ENCODE measurements around the gene DLEC1.

DLEC1 gene

GRCh38 chr3:37994639-37994972 is 44.4 kb upstream of the DLEC1 start:
- Histone ChIP-seq H3K4me1 (ENCODE audit: control insufficient read depth, insufficient read depth, low read length, poor library complexity, severe bottlenecking) (peaks cover 56% of the 10 kb centered on the region), H3K36me3 (ENCODE audit: control insufficient read depth, insufficient read depth, low read length) (peaks cover 1% of the 10 kb centered on the region), H3K27ac (ENCODE audit: insufficient read depth, low read length, poor library complexity, severe bottlenecking) (peak overlapping the region; percentile 81), H3K4me3 (ENCODE audit: insufficient read depth, low read depth, low read length, poor library complexity, severe bottlenecking) (peak overlapping the region; percentile 63), H3K9me3 (ENCODE audit: control insufficient read depth, low read length) (no peaks in the 10 kb centered on the region), H3K27me3 (replicated peaks; ENCODE audit: control insufficient read depth, insufficient read depth, low read length, poor library complexity, severe bottlenecking) (no peaks in the 10 kb centered on the region)
- no peak for DNase-seq

GRCh38 chr3:37995652-37996641 is 43.1 kb upstream of the DLEC1 start:
- Histone ChIP-seq H3K9me3 (ENCODE audit: control insufficient read depth, low read length) (no peaks in the 10 kb centered on the region), H3K27me3 (replicated peaks; ENCODE audit: control insufficient read depth, insufficient read depth, low read length, poor library complexity, severe bottlenecking) (no peaks in the 10 kb centered on the region), H3K36me3 (ENCODE audit: control insufficient read depth, insufficient read depth, low read length) (peaks cover 7% of the 10 kb centered on the region), H3K4me3 (ENCODE audit: insufficient read depth, low read depth, low read length, poor library complexity, severe bottlenecking) (no peak overlapping the region), H3K4me1 (ENCODE audit: control insufficient read depth, insufficient read depth, low read length, poor library complexity, severe bottlenecking) (peaks cover 56% of the 10 kb centered on the region), H3K27ac (ENCODE audit: insufficient read depth, low read length, poor library complexity, severe bottlenecking) (peak overlapping the region; percentile 24)
- DNase-seq: peak in 1 of 3 donors; percentile 18

DNA sequence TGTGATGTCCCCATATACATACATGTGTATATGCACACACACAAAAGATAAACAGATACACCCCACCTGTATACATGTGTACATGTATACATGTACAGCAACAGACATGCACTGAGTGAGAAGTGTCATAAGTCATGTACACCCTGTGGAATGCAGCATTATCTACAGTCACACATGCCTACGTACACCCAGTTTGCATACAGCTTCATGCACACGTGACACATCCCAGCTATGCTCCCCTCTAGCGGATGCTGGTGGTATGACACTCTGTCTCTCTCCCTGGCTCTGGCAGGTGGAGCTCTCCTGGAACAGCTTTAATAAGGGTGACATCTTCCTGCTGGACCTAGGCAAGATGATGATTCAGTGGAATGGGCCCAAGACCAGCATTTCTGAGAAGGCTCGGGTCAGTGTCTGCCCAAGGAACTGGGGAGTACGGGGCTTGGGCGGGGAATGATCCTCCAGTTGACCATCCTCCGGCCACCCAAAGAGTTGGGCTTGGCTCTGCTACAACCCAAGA is 42.2 kb upstream of the DLEC1 start:
- H3K9me3 ChIP-seq (ENCODE audit: control insufficient read depth, low read length): no peaks in the 10 kb centered on the region
- peaks cover 56% of the 10 kb centered on the region for H3K4me1 ChIP-seq (ENCODE audit: control insufficient read depth, insufficient read depth, low read length, poor library complexity, severe bottlenecking)
- H3K27me3 ChIP-seq (replicated peaks; ENCODE audit: control insufficient read depth, insufficient read depth, low read length, poor library complexity, severe bottlenecking): no peaks in the 10 kb centered on the region
- H3K36me3 ChIP-seq (ENCODE audit: control insufficient read depth, insufficient read depth, low read length): peaks cover 16% of the 10 kb centered on the region
- H3K27ac ChIP-seq (ENCODE audit: insufficient read depth, low read length, poor library complexity, severe bottlenecking): peak overlapping the region; percentile 24
- H3K4me3 ChIP-seq (ENCODE audit: insufficient read depth, low read depth, low read length, poor library complexity, severe bottlenecking): no peak overlapping the region
- DNase-seq: peak; percentile 61 to 74 (median 65)

GRCh38 chr3:37997342-37997741 is 41.7 kb upstream of the DLEC1 start:
- no peaks in the 10 kb centered on the region for H3K9me3 ChIP-seq (ENCODE audit: control insufficient read depth, low read length)
- no peak overlapping the region for H3K4me3 ChIP-seq (ENCODE audit: insufficient read depth, low read depth, low read length, poor library complexity, severe bottlenecking)
- no peak for DNase-seq
- H3K27me3 ChIP-seq (replicated peaks; ENCODE audit: control insufficient read depth, insufficient read depth, low read length, poor library complexity, severe bottlenecking): no peaks in the 10 kb centered on the region
- no peak overlapping the region for H3K27ac ChIP-seq (ENCODE audit: insufficient read depth, low read length, poor library complexity, severe bottlenecking)
- peaks cover 56% of the 10 kb centered on the region for H3K4me1 ChIP-seq (ENCODE audit: control insufficient read depth, insufficient read depth, low read length, poor library complexity, severe bottlenecking)
- H3K36me3 ChIP-seq (ENCODE audit: control insufficient read depth, insufficient read depth, low read length): peaks cover 20% of the 10 kb centered on the region

DNA sequence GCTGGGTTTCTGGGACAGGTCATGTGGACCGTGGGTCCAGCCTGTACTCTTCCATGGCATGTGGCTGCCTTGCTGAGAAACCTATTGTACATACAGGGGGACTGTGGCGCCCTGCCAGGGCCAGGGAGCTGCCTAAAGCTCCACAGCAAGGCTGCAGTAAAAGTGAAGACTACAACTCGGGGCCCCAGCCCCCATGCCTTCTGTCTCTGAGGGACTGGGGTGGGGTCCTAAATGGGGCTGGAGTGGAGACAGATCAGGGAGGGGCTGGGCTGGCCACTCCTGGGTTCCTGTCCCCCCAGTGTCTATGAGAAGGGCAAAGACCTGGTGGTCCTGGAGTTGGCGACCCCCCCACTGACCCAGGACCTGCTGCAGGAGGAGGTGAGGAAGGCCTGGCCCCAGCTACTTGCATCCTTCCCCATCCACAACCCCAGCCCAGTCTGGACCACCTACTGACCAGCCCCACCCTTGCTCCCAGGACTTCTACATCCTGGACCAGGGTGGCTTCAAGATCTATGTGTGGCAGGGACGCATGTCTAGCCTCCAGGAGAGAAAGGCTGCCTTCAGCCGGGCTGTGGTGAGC is 41.1 kb upstream of the DLEC1 start:
- Histone ChIP-seq H3K27ac (ENCODE audit: insufficient read depth, low read length, poor library complexity, severe bottlenecking) (peak overlapping the region; percentile 86), H3K9me3 (ENCODE audit: control insufficient read depth, low read length) (no peaks in the 10 kb centered on the region), H3K27me3 (replicated peaks; ENCODE audit: control insufficient read depth, insufficient read depth, low read length, poor library complexity, severe bottlenecking) (no peaks in the 10 kb centered on the region), H3K36me3 (ENCODE audit: control insufficient read depth, insufficient read depth, low read length) (peaks cover 25% of the 10 kb centered on the region), H3K4me3 (ENCODE audit: insufficient read depth, low read depth, low read length, poor library complexity, severe bottlenecking) (peak overlapping the region; percentile 32), H3K4me1 (ENCODE audit: control insufficient read depth, insufficient read depth, low read length, poor library complexity, severe bottlenecking) (peaks cover 56% of the 10 kb centered on the region)
- no peak for DNase-seq

GRCh38 chr3:37999836-38000235 is 39.2 kb upstream of the DLEC1 start:
- Histone ChIP-seq H3K36me3 (ENCODE audit: control insufficient read depth, insufficient read depth, low read length) (peaks cover 31% of the 10 kb centered on the region), H3K27ac (ENCODE audit: insufficient read depth, low read length, poor library complexity, severe bottlenecking) (no peak overlapping the region), H3K9me3 (ENCODE audit: control insufficient read depth, low read length) (no peaks in the 10 kb centered on the region), H3K4me3 (ENCODE audit: insufficient read depth, low read depth, low read length, poor library complexity, severe bottlenecking) (no peak overlapping the region), H3K27me3 (replicated peaks; ENCODE audit: control insufficient read depth, insufficient read depth, low read length, poor library complexity, severe bottlenecking) (no peaks in the 10 kb centered on the region), H3K4me1 (ENCODE audit: control insufficient read depth, insufficient read depth, low read length, poor library complexity, severe bottlenecking) (peaks cover 46% of the 10 kb centered on the region)
- DNase-seq: no peak

- Histone ChIP-seq H3K9me3 (ENCODE audit: control insufficient read depth, low read length) (no peaks in the 10 kb centered on the region), H3K27me3 (replicated peaks; ENCODE audit: control insufficient read depth, insufficient read depth, low read length, poor library complexity, severe bottlenecking) (no peaks in the 10 kb centered on the region), H3K36me3 (ENCODE audit: control insufficient read depth, insufficient read depth, low read length) (peaks cover 36% of the 10 kb centered on the region), H3K4me1 (ENCODE audit: control insufficient read depth, insufficient read depth, low read length, poor library complexity, severe bottlenecking) (peaks cover 40% of the 10 kb centered on the region), H3K27ac (ENCODE audit: insufficient read depth, low read length, poor library complexity, severe bottlenecking) (no peak overlapping the region), H3K4me3 (ENCODE audit: insufficient read depth, low read depth, low read length, poor library complexity, severe bottlenecking) (no peak overlapping the region)
- DNase-seq: no peak
Measured at GRCh38 chr3:38000242-38000916, 38.6 kb upstream of the DLEC1 start.

DNA sequence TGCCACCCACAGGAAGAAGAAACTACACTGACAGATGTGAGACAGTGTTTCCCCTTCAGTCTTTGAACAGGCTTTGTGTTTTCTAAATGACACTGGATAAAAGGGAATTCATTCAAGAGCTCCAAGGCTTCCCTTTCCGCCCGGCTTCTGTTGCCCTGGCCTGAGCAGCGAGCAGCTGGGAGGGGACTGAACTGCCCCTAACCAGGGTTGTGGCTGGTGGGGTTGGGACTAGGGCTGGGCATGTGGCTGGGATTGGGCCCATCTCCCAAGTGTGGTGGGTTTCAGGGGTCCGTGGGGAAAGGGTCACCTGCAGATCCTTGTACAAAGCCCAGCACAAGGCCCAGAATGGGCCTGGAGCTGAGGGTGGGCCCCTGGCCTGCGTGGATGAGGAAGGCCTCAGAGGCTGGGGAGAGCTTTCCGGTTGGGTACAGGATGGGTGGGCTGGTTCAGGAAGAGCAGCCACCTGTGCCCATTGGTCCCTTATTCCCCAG is 38.0 kb upstream of the DLEC1 start:
- Histone ChIP-seq H3K9me3 (ENCODE audit: control insufficient read depth, low read length) (no peaks in the 10 kb centered on the region), H3K4me1 (ENCODE audit: control insufficient read depth, insufficient read depth, low read length, poor library complexity, severe bottlenecking) (peaks cover 34% of the 10 kb centered on the region), H3K27ac (ENCODE audit: insufficient read depth, low read length, poor library complexity, severe bottlenecking) (no peak overlapping the region), H3K36me3 (ENCODE audit: control insufficient read depth, insufficient read depth, low read length) (peaks cover 39% of the 10 kb centered on the region), H3K27me3 (replicated peaks; ENCODE audit: control insufficient read depth, insufficient read depth, low read length, poor library complexity, severe bottlenecking) (no peaks in the 10 kb centered on the region), H3K4me3 (ENCODE audit: insufficient read depth, low read depth, low read length, poor library complexity, severe bottlenecking) (no peak overlapping the region)
- DNase-seq: no peak

- H3K4me3 ChIP-seq (ENCODE audit: insufficient read depth, low read depth, low read length, poor library complexity, severe bottlenecking): no peak overlapping the region
- peaks cover 39% of the 10 kb centered on the region for H3K36me3 ChIP-seq (ENCODE audit: control insufficient read depth, insufficient read depth, low read length)
- no peak for DNase-seq
- no peak overlapping the region for H3K27ac ChIP-seq (ENCODE audit: insufficient read depth, low read length, poor library complexity, severe bottlenecking)
- no peaks in the 10 kb centered on the region for H3K27me3 ChIP-seq (replicated peaks; ENCODE audit: control insufficient read depth, insufficient read depth, low read length, poor library complexity, severe bottlenecking)
- no peaks in the 10 kb centered on the region for H3K9me3 ChIP-seq (ENCODE audit: control insufficient read depth, low read length)
- H3K4me1 ChIP-seq (ENCODE audit: control insufficient read depth, insufficient read depth, low read length, poor library complexity, severe bottlenecking): peaks cover 29% of the 10 kb centered on the region
Measured at GRCh38 chr3:38001456-38002081, 37.4 kb upstream of the DLEC1 start.
